Measurements from ENCODE around the gene UBA3. TPM values are rescaled to one million over a fixed set of nuclear protein-coding genes. Genes with fewer than 3 reads are reported as not detected.

The UBA3 gene
- 41.1 and 42.2 TPM in 2 replicates for total RNA-seq

GRCh38 chr3:69080233-69080920 lies at the start of gene UBA3:
TSS of gene UBA3 (minus strand) at chr3:69080365. CDS start at chr3:69080353, 12 bp downstream.

GRCh38 chr3:69122403-69122802 lies 42.2 kb upstream of the UBA3 start, which contains the start of gene LMOD3:
TSS of gene LMOD3 (minus strand) at chr3:69122595. CDS start at chr3:69122386, 209 bp downstream.

GRCh38 chr3:69084326-69085167 lies 4.4 kb upstream of the UBA3 start, which contains the start of gene ARL6IP5:
TSS of gene ARL6IP5 (plus strand) at chr3:69084937. CDS start at chr3:69085048, 111 bp downstream.

GRCh38 chr3:69051756-69052471 lies 28.3 kb downstream of the UBA3 start, which contains the start of gene TMF1:
TSS of gene TMF1 (minus strand) at chr3:69052333. CDS start at chr3:69052086, 247 bp downstream.

GRCh38 chr3:69013253-69014021 lies 66.7 kb downstream of the UBA3 start, which contains the start of gene EOGT:
TSS of gene EOGT (minus strand) at chr3:69013684. CDS start at chr3:69009846, 3,838 bp downstream.

Other genes with a start within 250 kb of the UBA3 start
- gene TAFA4, start 147.8 kb downstream of the UBA3 start, total RNA-seq: not detected in 2 replicates
- 15.7 and 40.6 TPM in 2 replicates for gene EOGT, start 66.7 kb downstream of the UBA3 start, total RNA-seq
- gene TMF1, start 28.0 kb downstream of the UBA3 start, total RNA-seq: 15.7 and 19.4 TPM in 2 replicates
- gene ARL6IP5, start 4.6 kb upstream of the UBA3 start, total RNA-seq: 106 and 134 TPM in 2 replicates
- gene LMOD3, start 42.2 kb upstream of the UBA3 start, total RNA-seq: 0.26 TPM in 1 of 2 replicates, not detected in the other

All from pericardium fibroblast (primary cell).